ENCODE results near the gene NPNT. TPM values are rescaled to one million over a fixed set of nuclear protein-coding genes. Genes with fewer than 3 reads are reported as not detected.

Gene NPNT
- total RNA-seq, 4 donors from 2014 or later, result 15.6 to 53.8 (median 40.7) TPM

DNA sequence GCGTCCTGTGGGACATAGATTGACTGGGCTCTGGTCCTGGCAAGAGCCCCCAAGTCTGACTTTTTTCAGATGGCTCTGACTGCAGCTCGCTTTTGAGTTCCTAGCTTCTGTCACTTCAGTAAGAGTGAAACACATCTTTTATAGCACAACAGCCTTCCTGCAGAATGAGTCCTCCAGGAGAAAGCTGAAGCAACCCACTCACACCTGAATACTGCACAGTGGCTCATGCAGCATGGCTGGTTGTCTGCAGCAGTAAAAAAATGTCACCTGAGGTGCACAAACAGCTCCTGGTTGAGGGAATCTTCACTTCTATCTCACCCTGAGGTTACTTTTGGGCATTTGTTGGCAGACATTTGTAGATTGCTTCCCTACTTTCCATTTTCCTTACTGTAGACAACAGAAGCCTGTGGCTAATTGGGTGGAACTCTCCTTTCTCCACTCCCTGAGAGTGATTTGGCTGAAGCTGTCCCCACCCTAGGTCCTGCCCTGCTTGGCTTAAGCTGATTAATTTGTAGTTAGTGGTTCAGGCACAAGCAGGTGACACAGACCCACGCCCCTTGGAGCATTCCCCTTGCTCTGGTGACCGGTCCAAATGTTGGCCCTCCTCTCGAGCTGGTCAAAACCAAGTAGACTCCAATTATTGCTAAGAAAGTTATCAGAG is 99.7 kb downstream of the NPNT start:
- Histone ChIP-seq H3K9me3 (no peaks in the 10 kb centered on the region), H3K27ac (no peak overlapping the region), H3K4me3 (no peak overlapping the region), H3K36me3 (no peaks in the 10 kb centered on the region), H3K4me1 (no peaks in the 10 kb centered on the region), H3K27me3 (no peaks in the 10 kb centered on the region)
- TF ChIP-seq, protein P1, sequence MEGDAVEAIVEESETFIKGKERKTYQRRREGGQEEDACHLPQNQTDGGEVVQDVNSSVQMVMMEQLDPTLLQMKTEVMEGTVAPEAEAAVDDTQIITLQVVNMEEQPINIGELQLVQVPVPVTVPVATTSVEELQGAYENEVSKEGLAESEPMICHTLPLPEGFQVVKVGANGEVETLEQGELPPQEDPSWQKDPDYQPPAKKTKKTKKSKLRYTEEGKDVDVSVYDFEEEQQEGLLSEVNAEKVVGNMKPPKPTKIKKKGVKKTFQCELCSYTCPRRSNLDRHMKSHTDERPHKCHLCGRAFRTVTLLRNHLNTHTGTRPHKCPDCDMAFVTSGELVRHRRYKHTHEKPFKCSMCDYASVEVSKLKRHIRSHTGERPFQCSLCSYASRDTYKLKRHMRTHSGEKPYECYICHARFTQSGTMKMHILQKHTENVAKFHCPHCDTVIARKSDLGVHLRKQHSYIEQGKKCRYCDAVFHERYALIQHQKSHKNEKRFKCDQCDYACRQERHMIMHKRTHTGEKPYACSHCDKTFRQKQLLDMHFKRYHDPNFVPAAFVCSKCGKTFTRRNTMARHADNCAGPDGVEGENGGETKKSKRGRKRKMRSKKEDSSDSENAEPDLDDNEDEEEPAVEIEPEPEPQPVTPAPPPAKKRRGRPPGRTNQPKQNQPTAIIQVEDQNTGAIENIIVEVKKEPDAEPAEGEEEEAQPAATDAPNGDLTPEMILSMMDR (IDR thresholded peaks at IDR 0.05), result no peak
- no peak for TF ChIP-seq POLR2A (IDR thresholded peaks at IDR 0.05)
- TF ChIP-seq EP300 (IDR thresholded peaks at IDR 0.05), result no peak
- no peak for DNase-seq (ENCODE audit: low spot score in 2 of 2)
- 75 to 90% methylated on average over 5 of the region's 5 CpGs for WGBS, 2 donors

DNA sequence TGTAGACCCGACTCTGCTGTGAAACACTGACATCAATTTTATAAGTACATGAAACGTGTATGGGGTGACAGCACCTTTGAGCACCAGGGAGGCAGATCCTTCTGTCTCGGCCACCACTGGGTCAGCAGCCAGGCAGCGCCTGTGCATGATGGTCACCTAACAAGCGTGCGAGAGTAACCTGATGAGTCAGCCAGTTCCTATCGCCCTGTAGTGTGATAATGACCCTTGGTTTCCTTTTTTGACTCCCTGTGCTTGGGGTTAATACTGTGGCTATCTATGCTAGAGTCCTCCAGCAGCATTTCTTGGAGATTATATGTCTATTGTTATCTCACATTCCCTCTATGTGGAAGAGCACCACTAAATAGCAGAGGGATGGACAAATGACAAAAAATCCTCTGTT is 101.6 kb downstream of the NPNT start:
- H3K4me3 ChIP-seq, result no peak overlapping the region
- WGBS, 2 donors, result 81 to 83% methylated on average over 7 of the region's 7 CpGs
- no peak for DNase-seq (ENCODE audit: low spot score in 2 of 2)
- no peaks in the 10 kb centered on the region for H3K9me3 ChIP-seq
- TF ChIP-seq EP300 (IDR thresholded peaks at IDR 0.05), result no peak
- TF ChIP-seq, protein P1 (IDR thresholded peaks at IDR 0.05), result no peak
- TF ChIP-seq POLR2A (IDR thresholded peaks at IDR 0.05), result no peak
- H3K27me3 ChIP-seq, result no peaks in the 10 kb centered on the region
- no peaks in the 10 kb centered on the region for H3K4me1 ChIP-seq
- no peak overlapping the region for H3K27ac ChIP-seq
- H3K36me3 ChIP-seq, result no peaks in the 10 kb centered on the region

DNA sequence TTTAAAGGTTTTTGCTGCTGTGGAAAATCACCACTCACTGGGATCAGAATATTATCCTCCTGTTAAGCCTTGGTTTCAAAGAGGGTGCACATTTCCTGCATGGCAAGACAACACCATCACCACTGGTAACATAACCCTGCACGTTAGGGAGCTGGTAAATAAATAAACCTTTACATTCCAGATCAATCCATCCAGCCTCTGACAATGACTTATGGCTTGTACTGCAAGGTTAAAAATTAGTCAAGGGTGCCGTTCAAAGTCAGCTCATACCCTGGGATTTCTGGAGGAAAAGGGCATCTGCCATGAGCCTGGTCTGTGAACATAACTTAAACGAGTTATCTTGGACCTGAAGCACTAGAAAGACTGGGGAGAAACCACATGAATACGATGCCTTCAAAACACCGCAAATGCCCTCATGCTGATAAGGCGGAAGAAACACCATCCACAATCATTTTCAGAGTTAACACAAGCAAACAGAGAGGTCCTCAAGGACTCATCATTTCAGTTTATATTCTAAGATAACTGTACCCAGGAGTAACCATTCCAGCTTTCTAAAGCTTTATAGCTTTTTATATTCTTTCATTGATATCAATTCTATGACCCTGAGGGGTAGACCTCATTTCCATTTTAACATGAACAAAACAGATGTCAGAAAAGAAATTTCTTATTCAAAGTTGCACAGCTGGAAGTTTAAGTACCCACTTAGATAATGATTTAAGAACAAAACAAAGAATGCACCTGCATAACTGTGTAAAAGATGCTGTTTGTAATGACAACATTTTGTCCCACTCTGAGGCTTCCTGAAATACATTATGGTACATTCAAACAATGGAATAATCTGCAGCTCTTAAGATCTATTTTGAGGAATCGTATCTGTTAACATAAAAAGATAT is 103.1 kb downstream of the NPNT start:
- no peaks in the 10 kb centered on the region for H3K9me3 ChIP-seq
- H3K27me3 ChIP-seq, result no peaks in the 10 kb centered on the region
- TF ChIP-seq EP300 (IDR thresholded peaks at IDR 0.05) (no peak), POLR2A (IDR thresholded peaks at IDR 0.05) (no peak)
- TF ChIP-seq, protein P1 (IDR thresholded peaks at IDR 0.05), result no peak
- H3K4me3 ChIP-seq, result no peak overlapping the region
- H3K27ac ChIP-seq, result no peak overlapping the region
- H3K36me3 ChIP-seq, result no peaks in the 10 kb centered on the region
- DNase-seq (ENCODE audit: low spot score in 2 of 2), result no peak
- no peaks in the 10 kb centered on the region for H3K4me1 ChIP-seq
- 55 to 68% methylated on average over 7 of the region's 7 CpGs for WGBS, 2 donors

DNA sequence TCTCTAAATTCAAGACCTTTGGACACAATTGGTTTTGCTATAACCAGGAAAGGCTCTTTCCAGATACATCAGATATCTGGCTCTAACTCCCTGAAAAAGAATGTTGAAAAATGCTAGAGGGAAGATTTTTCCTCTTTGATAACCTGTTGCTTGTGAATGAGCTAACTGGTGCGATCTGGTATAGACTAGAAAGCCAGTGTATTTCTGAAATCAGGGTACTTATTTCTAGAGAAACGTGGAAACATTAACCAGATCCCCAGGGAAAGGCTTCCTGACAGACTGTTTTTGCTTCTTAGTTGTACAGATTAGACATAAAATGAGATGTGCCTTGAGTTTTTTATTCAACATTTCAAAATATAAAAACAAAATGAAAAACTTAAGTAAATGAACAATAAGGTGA is 107.7 kb downstream of the NPNT start:
- TF ChIP-seq, protein P1 (IDR thresholded peaks at IDR 0.05), result no peak
- TF ChIP-seq EP300 (IDR thresholded peaks at IDR 0.05), result no peak
- TF ChIP-seq POLR2A (IDR thresholded peaks at IDR 0.05), result no peak
- Histone ChIP-seq H3K4me3 (no peak overlapping the region), H3K9me3 (no peaks in the 10 kb centered on the region), H3K4me1 (no peaks in the 10 kb centered on the region), H3K27ac (no peak overlapping the region), H3K27me3 (no peaks in the 10 kb centered on the region), H3K36me3 (no peaks in the 10 kb centered on the region)
- DNase-seq (ENCODE audit: low spot score in 2 of 2), result no peak
- 69 to 70% methylated on average over 2 of the region's 2 CpGs for WGBS, 2 donors

DNA sequence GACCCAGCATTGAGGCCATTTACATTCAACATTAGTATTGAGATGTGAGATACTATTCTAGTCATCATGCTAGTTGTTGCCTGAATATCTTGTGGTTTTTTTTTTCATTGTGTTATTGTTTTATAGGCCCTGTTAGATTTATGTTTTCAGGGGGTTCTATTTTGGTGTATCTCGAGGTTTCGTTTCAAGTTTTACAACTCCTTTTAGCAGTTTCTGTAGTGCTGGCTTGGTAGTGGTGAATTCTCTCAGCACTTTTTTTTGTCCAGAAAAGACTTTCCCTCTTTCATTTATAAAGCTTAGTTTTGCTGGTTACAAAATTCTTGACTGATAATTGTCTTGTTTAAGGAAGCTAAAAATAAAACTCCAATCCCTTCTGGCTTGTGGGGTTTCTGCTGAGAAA is 115.5 kb downstream of the NPNT start:
- TF ChIP-seq EP300 (IDR thresholded peaks at IDR 0.05) (no peak), POLR2A (IDR thresholded peaks at IDR 0.05) (no peak)
- TF ChIP-seq, protein P1 (IDR thresholded peaks at IDR 0.05), result no peak
- 96 to 98% methylated on average over 2 of the region's 2 CpGs for WGBS, 2 donors
- Histone ChIP-seq H3K9me3 (peaks cover 0 to 31% (median 8%) of the 10 kb centered on the region in 4 donors), H3K27me3 (no peaks in the 10 kb centered on the region), H3K36me3 (no peaks in the 10 kb centered on the region), H3K4me3 (no peak overlapping the region), H3K4me1 (no peaks in the 10 kb centered on the region), H3K27ac (no peak overlapping the region)
- DNase-seq (ENCODE audit: low spot score in 2 of 2), result no peak

All from tibial nerve (tissue), 4 donors.